Trophoblast cell (in vitro differentiated cells and primary cell): ENCODE results near the gene CDH15.

Experiments used
- DNase-seq, 2 donors: peaks; one replicate each; pipeline ENCODE4 v3.0.0-alpha.2; 2016
- H2AFZ ChIP-seq: 2 replicates; pipeline ENCODE4 v1.6.1; 2013; ENCODE audit warnings: low read length, moderate library complexity, mild to moderate bottlenecking; ENCODE audit not compliant: insufficient read depth, poor library complexity
- H2AK5ac ChIP-seq: 2 replicates; pipeline ENCODE4 v1.6.1; 2013; ENCODE audit warnings: mild to moderate bottlenecking, low read length
- H2BK120ac ChIP-seq: 2 replicates; pipeline ENCODE4 v1.6.1; 2013; ENCODE audit warnings: low read length, mild to moderate bottlenecking, moderate library complexity; ENCODE audit not compliant: insufficient read depth, poor library complexity
- H2BK12ac ChIP-seq: 2 replicates; pipeline ENCODE4 v1.6.1; 2013; ENCODE audit warnings: mild to moderate bottlenecking, low read length, moderate library complexity
- H2BK5ac ChIP-seq: 2 replicates; pipeline ENCODE4 v1.6.1; 2013; ENCODE audit warnings: low read length, low read depth, moderate library complexity, mild to moderate bottlenecking; ENCODE audit not compliant: poor library complexity
- H3K14ac ChIP-seq: 2 replicates; pipeline ENCODE4 v1.6.1; 2013; ENCODE audit warnings: mild to moderate bottlenecking, low read length
- H3K18ac ChIP-seq: 2 replicates; pipeline ENCODE4 v1.6.1; 2013; ENCODE audit warnings: mild to moderate bottlenecking, low read length
- H3K23ac ChIP-seq: 2 replicates; pipeline ENCODE4 v1.6.1; 2013; ENCODE audit warnings: low read length
- H3K27ac ChIP-seq: 2 replicates; pipeline ENCODE4 v1.5.1; 2013; ENCODE audit warnings: low read depth, mild to moderate bottlenecking, inconsistent platforms, low read length, moderate library complexity
- H3K27me3 ChIP-seq: 2 replicates; pipeline ENCODE4 v1.6.1; 2013; ENCODE audit warnings: inconsistent platforms, mild to moderate bottlenecking, low read length, moderate library complexity; ENCODE audit not compliant: insufficient read depth
- H3K36me3 ChIP-seq, 2 experiments: 1 replicate in 1 of 2; 2 replicates in 1 of 2; pipeline ENCODE4 v1.6.1; 2013; ENCODE audit warnings: low read length in 2 of 2, mild to moderate bottlenecking in 2 of 2, moderate library complexity in 1 of 2; ENCODE audit not compliant: insufficient read depth in 2 of 2, control insufficient read depth in 1 of 2
- H3K4ac ChIP-seq: 2 replicates; pipeline ENCODE4 v1.6.1; 2013; ENCODE audit warnings: low read depth, mild to moderate bottlenecking, low read length, moderate library complexity
- H3K4me1 ChIP-seq, 2 experiments: 1 replicate in 1 of 2; 2 replicates in 1 of 2; pipeline ENCODE4 v1.6.1; 2013; ENCODE audit warnings: low read length in 2 of 2, mild to moderate bottlenecking in 2 of 2, moderate library complexity in 1 of 2; ENCODE audit not compliant: insufficient read depth in 2 of 2, control insufficient read depth in 1 of 2
- H3K4me2 ChIP-seq: 2 replicates; pipeline ENCODE4 v1.6.1; 2013; ENCODE audit warnings: inconsistent platforms, mild to moderate bottlenecking, low read length, moderate library complexity
- H3K4me3 ChIP-seq: 2 replicates; pipeline ENCODE4 v1.5.1; 2013; ENCODE audit warnings: mild to moderate bottlenecking, low read depth, low read length, inconsistent platforms
- H3K79me1 ChIP-seq: one replicate; pipeline ENCODE4 v1.6.1; 2013; ENCODE audit warnings: low read length
- H3K79me2 ChIP-seq: 2 replicates; pipeline ENCODE4 v1.6.1; 2013; ENCODE audit warnings: low read length, mild to moderate bottlenecking; ENCODE audit not compliant: control insufficient read depth, insufficient read depth, poor library complexity
- H3K9ac ChIP-seq: 2 replicates; pipeline ENCODE4 v1.6.1; 2013; ENCODE audit warnings: mild to moderate bottlenecking, low read length
- H3K9me3 ChIP-seq: 2 replicates; pipeline ENCODE4 v1.6.1; 2013; ENCODE audit warnings: low read depth, mild to moderate bottlenecking, control low read depth, inconsistent platforms, low read length; ENCODE audit not compliant: insufficient read depth
- H4K12ac ChIP-seq: 2 replicates; pipeline ENCODE4 v1.6.1; 2013; ENCODE audit warnings: low read depth, mild to moderate bottlenecking, low read length, moderate library complexity
- H4K8ac ChIP-seq: 2 replicates; pipeline ENCODE4 v1.6.1; 2013; ENCODE audit warnings: low read depth, mild to moderate bottlenecking, low read length, moderate library complexity
- H4K91ac ChIP-seq: one replicate; pipeline ENCODE4 v1.6.1; 2013; ENCODE audit warnings: low read depth, mild to moderate bottlenecking, low read length, moderate library complexity
- WGBS: extraction: QIAGEN DNeasy Blood & Tissue Kit; methylation state at CpG from one replicate; pipeline ENCODE4 v1.1.7; 2013; ENCODE audit warnings: missing lambda C conversion rate; ENCODE audit not compliant: insufficient read length, insufficient coverage; ENCODE audit errors: extremely low coverage; 5-methylcytosine and 5-hydroxymethylcytosine counted together

CDH15 gene

GRCh38 chr16:89189358-89190025 is 17.9 kb downstream of the CDH15 start:
- no peak overlapping the region for H3K23ac ChIP-seq
- H3K4me3 ChIP-seq, result peak overlapping the region; percentile 12
- H4K91ac ChIP-seq, result no peak overlapping the region
- H2BK12ac ChIP-seq, result no peak overlapping the region
- DNase-seq, result peak in 1 of 2 donors; percentile 16
- H3K4me1 ChIP-seq, result peaks cover 0 to 4% of the 10 kb centered on the region in 2 experiments
- WGBS, result no CpG with 5 or more reads among the region's 14 CpGs
- H3K36me3 ChIP-seq, result no peaks in the 10 kb centered on the region
- H3K14ac ChIP-seq, result no peak overlapping the region
- H3K79me1 ChIP-seq, result no peaks in the 10 kb centered on the region
- H3K18ac ChIP-seq, result no peak overlapping the region
- H2BK5ac ChIP-seq, result no peak overlapping the region
- H3K27ac ChIP-seq, result no peak overlapping the region
- no peak overlapping the region for H4K8ac ChIP-seq
- H3K4me2 ChIP-seq, result no peak overlapping the region
- H4K12ac ChIP-seq, result no peak overlapping the region
- H2AFZ ChIP-seq, result no peak overlapping the region
- H3K79me2 ChIP-seq, result no peaks in the 10 kb centered on the region
- no peak overlapping the region for H2BK120ac ChIP-seq
- H3K9me3 ChIP-seq, result peaks cover 6% of the 10 kb centered on the region
- no peak overlapping the region for H2AK5ac ChIP-seq
- no peak overlapping the region for H3K9ac ChIP-seq
- H3K27me3 ChIP-seq, result peaks cover 4% of the 10 kb centered on the region
- no peak overlapping the region for H3K4ac ChIP-seq

DNA sequence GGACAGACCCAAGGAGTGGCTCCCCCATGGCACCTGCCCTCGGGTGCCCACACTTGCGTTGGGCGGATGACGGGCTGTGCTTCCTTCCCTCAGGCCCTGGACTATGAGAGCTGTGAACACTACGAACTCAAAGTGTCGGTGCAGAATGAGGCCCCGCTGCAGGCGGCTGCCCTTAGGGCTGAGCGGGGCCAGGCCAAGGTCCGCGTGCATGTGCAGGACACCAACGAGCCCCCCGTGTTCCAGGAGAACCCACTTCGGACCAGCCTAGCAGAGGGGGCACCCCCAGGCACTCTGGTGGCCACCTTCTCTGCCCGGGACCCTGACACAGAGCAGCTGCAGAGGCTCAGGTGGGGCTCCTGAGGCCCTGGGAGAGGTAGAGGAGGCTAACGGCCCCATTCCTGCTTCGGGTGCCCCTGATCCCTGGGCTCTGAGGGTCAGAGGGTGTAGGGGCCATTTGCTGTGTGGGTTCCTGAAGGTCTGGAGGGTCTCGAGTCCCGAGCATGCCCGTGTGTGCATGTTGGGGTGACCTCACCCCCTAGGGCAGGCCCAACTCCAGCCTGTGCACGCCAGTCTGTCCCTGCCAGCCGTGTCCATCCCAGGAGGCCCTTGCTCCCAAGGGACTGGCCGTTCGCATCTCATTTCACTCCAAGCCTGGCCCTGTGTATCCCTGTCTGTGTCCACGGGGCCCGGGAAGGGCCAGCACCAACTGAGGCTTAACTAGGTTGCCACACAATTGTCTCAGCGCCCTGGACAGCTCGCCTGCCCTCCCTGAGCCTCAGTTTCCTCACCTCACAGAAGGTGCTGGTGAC is 18.8 kb downstream of the CDH15 start:
- no peak overlapping the region for H2BK120ac ChIP-seq
- no peak overlapping the region for H3K14ac ChIP-seq
- peaks cover 4% of the 10 kb centered on the region for H3K27me3 ChIP-seq
- H3K79me2 ChIP-seq, result no peaks in the 10 kb centered on the region
- no peaks in the 10 kb centered on the region for H3K36me3 ChIP-seq
- no peak overlapping the region for H3K9ac ChIP-seq
- no peaks in the 10 kb centered on the region for H3K79me1 ChIP-seq
- peaks cover 6% of the 10 kb centered on the region for H3K9me3 ChIP-seq
- H3K4me2 ChIP-seq, result no peak overlapping the region
- no peak overlapping the region for H4K8ac ChIP-seq
- no peak overlapping the region for H3K23ac ChIP-seq
- no CpG with 5 or more reads among the region's 28 CpGs for WGBS
- H2BK5ac ChIP-seq, result no peak overlapping the region
- H3K18ac ChIP-seq, result no peak overlapping the region
- DNase-seq, result no peak
- H4K12ac ChIP-seq, result no peak overlapping the region
- no peak overlapping the region for H2AK5ac ChIP-seq
- no peak overlapping the region for H2AFZ ChIP-seq
- no peak overlapping the region for H3K27ac ChIP-seq
- no peak overlapping the region for H4K91ac ChIP-seq
- peaks cover 0 to 4% of the 10 kb centered on the region in 2 experiments for H3K4me1 ChIP-seq
- no peak overlapping the region for H3K4ac ChIP-seq
- H2BK12ac ChIP-seq, result no peak overlapping the region
- H3K4me3 ChIP-seq, result no peak overlapping the region

GRCh38 chr16:89191033-89191900 is 19.7 kb downstream of the CDH15 start:
- Histone ChIP-seq H2BK120ac (no peak overlapping the region), H3K79me2 (no peaks in the 10 kb centered on the region), H2AK5ac (no peak overlapping the region), H4K12ac (no peak overlapping the region), H2BK5ac (no peak overlapping the region), H3K36me3 (no peaks in the 10 kb centered on the region), H3K14ac (no peak overlapping the region), H4K91ac (no peak overlapping the region), H2BK12ac (no peak overlapping the region), H4K8ac (no peak overlapping the region), H3K27ac (no peak overlapping the region), H3K4me1 (peaks cover 0 to 4% of the 10 kb centered on the region in 2 experiments), H3K18ac (no peak overlapping the region), H3K4me3 (peak overlapping the region; percentile 20), H3K9me3 (peaks cover 6% of the 10 kb centered on the region), H3K4ac (no peak overlapping the region), H3K23ac (no peak overlapping the region), H3K79me1 (no peaks in the 10 kb centered on the region), H2AFZ (no peak overlapping the region), H3K4me2 (no peak overlapping the region), H3K9ac (no peak overlapping the region), H3K27me3 (peaks cover 4% of the 10 kb centered on the region)
- no peak for DNase-seq
- no CpG with 5 or more reads among the region's 44 CpGs for WGBS

DNA sequence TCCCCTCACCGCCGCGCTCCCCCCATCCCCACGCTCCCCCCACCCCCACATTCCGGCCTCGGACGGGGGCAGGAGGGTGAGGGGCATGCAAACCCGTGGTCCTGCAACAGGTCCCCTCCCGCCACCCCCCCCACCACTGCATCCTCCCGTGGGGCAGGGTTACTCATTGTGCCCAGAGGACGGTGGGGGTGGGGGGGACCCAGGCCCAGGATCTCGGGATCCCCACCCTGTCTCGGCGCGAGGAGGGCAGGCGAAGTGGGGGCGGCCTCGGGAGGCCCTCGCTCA is 20.3 kb downstream of the CDH15 start:
- no peak overlapping the region for H3K9ac ChIP-seq
- H4K8ac ChIP-seq, result no peak overlapping the region
- no peak overlapping the region for H4K91ac ChIP-seq
- no peaks in the 10 kb centered on the region for H3K79me2 ChIP-seq
- no peak overlapping the region for H4K12ac ChIP-seq
- H3K27me3 ChIP-seq, result peaks cover 4% of the 10 kb centered on the region
- no peak overlapping the region for H2AFZ ChIP-seq
- H2BK12ac ChIP-seq, result no peak overlapping the region
- no peaks in the 10 kb centered on the region for H3K79me1 ChIP-seq
- no peak overlapping the region for H3K4ac ChIP-seq
- no peak overlapping the region for H3K23ac ChIP-seq
- H3K36me3 ChIP-seq, result no peaks in the 10 kb centered on the region
- H2AK5ac ChIP-seq, result no peak overlapping the region
- H3K27ac ChIP-seq, result no peak overlapping the region
- H2BK120ac ChIP-seq, result no peak overlapping the region
- no peak for DNase-seq
- H3K14ac ChIP-seq, result no peak overlapping the region
- WGBS, result no CpG with 5 or more reads among the region's 19 CpGs
- no peak overlapping the region for H3K4me3 ChIP-seq
- peaks cover 0 to 4% of the 10 kb centered on the region in 2 experiments for H3K4me1 ChIP-seq
- H2BK5ac ChIP-seq, result no peak overlapping the region
- H3K18ac ChIP-seq, result no peak overlapping the region
- H3K4me2 ChIP-seq, result peak overlapping the region; percentile 59
- H3K9me3 ChIP-seq, result peaks cover 6% of the 10 kb centered on the region
